NCI-H226 (cell line): ENCODE measurements around the gene FRMPD4.
"Not testable (repeated sequence)": the region's sequence is repeated elsewhere in the genome, so short reads cannot be mapped to it uniquely, and the experiment has no call there.

Source experiments
- DNase-seq: peaks from one replicate; pipeline ENCODE4 v3.0.0-alpha.2; 2015

The FRMPD4 gene

GRCh38 chrX:12138361-12139313, at the start of gene FRMPD4:
TSS of gene FRMPD4 (plus strand) at chrX:12138473. CDS start at chrX:12138972, 499 bp downstream.
- no peak for DNase-seq

DNA sequence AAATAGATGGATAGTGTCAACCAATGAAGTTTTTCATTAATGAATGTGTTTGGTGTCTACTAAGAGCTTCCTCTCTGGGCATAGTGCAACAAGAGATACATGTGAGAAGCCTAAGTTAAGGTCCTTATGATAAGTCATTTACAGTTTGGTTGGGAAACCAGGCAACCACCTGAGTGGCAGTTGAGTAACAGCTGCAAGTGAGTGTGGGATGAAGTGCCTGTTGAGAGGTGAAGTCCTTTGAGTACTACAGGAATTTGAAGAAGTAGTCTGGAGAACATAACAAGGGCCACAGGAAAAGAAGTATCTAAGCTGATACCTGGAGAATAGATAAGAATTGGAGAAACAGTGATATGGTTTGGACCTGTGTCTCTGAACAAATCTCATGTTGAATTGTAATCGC, 48.5 kb upstream of the FRMPD4 start:
- no peak for DNase-seq

DNA sequence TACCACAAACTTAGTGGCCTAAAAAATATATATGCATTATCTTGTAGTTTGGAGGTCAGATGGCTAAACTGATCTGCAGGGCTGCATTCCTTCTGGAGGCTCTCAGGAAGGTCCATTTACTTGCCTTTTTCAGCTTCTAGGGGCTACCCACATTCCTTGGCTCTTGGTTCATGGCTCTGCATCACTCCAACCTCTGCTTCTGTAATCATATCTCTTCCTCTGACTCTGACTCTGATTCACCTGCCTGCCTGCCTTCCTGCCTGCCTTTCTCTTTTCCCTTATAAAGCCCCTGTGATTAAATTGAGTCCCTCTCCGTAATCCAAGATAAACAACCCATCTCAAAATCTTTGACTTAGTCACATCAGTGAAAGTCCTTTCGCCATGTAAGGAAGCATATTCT, 25.0 kb upstream of the FRMPD4 start:
- DNase-seq: peak; percentile 56

DNA sequence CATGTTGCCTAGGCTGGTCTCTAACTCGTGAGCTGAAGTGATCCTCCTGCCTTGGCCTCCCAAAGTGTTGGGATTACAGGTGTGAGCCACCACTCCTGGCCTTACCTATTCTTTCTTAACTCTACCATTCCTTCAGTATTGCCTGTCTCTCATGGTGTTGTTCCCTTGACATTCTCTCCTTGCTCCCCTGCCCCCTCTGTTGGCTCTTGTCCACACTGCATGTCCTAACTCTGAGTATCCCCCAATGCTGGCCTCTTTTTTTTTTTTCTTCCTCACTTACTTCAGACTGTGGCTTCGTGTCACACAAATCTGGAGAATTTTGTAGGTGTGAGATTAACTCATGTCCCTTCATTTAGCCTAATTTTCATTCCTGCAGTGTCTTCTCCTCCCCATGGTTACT, 22.9 kb upstream of the FRMPD4 start:
- no peak for DNase-seq

DNA sequence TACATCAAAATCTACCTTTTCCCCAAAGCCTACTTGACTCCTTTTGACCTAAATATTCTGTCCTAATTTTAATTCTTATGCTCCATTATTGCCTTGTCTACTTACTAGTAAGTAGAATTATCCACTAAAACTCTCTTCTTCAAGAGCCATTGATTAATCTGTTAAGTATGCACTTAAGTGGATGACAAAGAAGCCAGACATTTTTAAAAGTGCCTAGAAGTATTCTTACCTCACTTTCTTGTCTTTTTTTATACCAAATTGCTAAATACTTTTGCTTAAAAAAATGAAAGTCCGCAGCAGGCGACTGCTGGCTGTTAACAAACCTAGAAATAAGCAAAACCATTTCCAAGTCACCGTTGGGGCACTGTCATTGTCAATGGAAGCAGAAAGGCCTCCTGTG, 20.1 kb upstream of the FRMPD4 start:
- DNase-seq: no peak

DNA sequence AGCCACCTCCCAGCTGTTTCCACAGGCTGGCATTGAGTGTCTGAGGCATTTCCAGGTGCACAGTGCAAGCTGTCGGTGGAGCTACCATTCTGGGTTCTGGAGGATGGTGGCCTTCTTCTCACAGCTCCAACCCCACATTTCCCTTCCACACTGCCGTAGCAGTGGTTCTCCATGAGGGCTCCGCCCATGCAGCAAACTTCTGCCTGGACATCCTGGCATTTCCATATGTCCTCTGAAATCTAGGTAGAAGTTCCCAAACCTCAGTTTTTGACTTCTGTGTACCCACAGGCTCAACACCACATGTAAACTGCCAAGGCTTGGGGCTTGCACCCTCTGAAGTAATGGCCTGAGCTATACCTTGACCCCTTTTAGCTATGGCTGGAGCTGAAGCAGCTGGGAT, 10.3 kb upstream of the FRMPD4 start:
- no peak for DNase-seq

DNA sequence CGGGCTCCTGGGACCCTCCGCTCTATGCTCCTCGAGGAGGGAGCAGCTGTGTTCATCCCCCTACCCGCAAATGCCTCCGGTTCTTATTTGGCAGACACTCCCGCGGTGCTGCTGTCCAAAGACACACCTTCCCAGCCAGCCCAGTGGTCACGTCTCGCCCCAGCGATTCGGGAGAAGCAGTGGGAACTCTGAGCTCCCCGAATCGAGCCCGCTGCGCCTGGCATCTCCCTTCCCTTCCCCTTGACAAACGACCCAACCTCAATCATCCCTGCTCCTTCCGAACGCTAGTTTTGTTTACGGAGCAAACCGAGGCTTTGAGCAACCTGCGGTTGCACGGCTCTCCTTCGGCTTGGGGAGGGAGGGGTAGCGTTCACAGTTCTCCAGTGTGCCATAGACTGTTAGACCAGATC, 317 bp upstream of the FRMPD4 start:
- DNase-seq: no peak

- DNase-seq: no peak
Observed at GRCh38 chrX:12139934-12140611, 1.8 kb downstream of the FRMPD4 start.

DNA sequence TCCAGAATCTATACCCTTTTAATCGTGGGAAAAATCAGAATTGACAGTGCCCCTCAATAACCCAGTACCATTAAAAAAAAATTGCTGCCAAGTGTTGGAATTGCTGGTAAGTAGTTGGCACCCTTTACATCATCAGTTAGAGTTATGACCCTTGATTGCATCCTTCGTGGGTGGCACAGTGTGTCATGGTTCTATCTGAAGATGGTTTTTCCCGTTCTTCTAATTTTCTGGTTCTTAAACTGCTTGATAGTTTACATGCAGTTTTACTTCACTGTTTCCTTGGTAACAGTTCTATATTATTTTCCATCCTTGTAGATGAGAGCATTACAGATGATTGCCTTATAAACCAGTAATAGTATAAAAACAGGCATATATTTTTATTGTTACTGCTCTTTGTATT, 3.2 kb downstream of the FRMPD4 start:
- DNase-seq: no peak

- no peak for DNase-seq
Observed at GRCh38 chrX:12142661-12143060, 4.4 kb downstream of the FRMPD4 start.

- DNase-seq: no peak
Observed at GRCh38 chrX:12145402-12145801, 7.1 kb downstream of the FRMPD4 start.

GRCh38 chrX:12149670-12150407, 11.6 kb downstream of the FRMPD4 start:
- no peak for DNase-seq

DNA sequence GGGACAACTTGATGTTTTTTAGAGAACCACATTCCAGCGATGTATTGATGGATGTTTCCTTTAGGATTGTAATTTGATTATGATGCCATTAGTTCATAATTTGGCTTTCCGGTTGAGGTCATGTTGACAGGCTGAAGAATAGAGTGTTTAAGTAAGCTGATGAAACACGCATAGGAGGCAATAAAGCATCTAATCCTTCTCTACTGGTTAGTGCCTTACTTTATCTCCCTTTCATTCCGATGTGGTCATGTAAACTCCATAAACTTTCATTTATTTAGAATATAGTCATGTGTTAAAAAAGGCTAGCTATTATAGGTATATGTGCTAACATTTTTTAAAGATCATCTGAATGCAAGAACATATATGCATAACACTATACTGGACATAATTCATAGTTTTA, 15.0 kb downstream of the FRMPD4 start:
- no peak for DNase-seq

GRCh38 chrX:12153741-12154140, 15.5 kb downstream of the FRMPD4 start:
- DNase-seq: no peak

DNA sequence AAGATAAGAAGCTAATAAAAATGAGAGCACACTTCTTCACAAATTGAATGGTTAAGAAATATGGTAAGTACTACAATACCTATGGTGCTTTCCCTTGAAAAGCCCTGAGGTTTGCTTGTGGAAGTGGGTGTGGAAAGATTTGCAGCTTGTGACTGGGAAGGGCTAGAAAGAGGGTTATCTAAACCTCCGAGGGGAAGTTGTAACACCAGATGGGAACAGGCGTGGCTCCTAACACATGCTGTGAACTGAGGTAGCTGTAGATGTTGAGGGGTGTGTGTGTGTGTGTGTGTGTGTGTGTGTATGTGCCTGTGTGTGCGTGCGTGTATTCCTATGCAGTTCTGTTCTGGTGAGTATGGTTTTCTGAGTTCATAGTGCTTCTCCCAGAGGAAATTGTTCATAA, 21.5 kb downstream of the FRMPD4 start:
- no peak for DNase-seq

GRCh38 chrX:12162420-12162819, 24.1 kb downstream of the FRMPD4 start:
- DNase-seq: no peak

DNA sequence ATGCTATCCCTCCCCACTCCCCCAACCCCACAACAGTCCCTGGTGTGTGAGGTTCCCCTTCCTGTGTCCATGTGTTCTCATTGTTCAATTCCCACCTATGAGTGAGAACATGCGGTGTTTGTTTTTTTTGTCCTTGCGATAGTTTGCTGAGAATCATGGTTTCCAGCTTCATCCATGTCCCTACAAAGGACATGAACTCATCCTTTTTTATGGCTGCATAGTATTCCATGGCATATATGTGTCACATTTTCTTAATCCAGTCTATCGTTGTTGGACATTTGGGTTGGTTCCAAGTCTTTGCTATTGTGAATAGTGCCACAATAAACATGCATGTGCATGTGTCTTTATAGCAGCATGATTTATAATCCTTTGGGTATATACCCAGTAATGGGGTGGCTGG, 25.9 kb downstream of the FRMPD4 start:
- not testable (repeated sequence) for DNase-seq

DNA sequence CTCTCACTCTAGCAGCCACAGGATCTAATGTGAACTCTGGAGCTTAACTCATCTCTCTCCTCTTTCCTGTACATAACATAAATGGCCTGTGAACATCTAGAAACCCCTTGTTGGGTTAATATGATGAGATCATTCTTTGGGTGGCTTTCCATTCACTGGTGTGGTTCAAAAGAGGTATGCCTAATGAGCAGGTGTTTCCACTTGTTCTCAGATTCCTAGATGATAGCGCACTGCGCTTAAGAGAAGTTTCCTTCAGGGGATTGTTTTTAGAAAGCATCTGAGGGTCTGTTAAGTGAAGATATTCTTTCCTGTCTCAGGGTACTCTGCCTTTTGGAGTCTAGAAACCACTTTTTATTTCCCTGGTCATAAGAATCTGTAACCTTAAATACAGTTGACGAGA, 32.5 kb downstream of the FRMPD4 start:
- no peak for DNase-seq

DNA sequence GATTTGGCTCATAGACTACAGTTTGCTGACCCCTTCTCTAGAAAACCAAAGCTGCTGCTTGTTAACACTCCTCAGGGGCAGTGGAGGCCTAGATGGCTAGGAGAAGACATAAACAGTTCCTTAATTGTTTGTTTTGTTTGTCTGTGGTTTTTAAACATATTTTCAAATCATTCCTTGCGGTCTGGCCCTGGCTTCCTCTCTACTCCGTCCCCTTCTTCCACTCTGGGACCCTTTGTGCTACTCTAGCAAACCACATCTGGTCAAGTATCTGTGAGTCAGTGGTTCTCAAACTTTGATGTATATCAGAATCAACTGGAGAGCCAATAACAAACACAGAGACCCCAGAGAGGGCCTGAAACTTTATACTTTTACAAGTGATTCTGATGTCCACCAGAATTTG, 36.1 kb downstream of the FRMPD4 start:
- DNase-seq: no peak

- no peak for DNase-seq
Observed at GRCh38 chrX:12197030-12197429, 58.8 kb downstream of the FRMPD4 start.

DNA sequence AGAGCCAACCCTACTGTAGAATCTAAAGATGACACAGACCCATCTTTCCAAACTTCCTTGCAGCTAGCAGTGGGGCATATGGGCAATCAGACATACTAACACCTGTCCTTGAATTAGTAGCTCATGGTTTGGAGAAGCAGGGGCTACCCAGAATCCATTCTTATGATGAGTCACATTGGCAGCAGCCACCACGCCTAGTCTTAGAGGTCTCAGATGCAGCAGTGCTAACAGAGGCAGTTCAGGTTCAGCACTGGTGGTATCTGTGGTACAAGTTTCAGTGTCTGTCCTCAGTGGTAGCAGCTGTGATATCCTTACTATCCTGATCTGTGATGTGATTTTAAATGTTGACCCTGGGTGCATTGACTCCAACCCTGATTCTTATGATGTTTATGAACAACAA, 68.1 kb downstream of the FRMPD4 start:
- no peak for DNase-seq

GRCh38 chrX:12210196-12210815, 72.0 kb downstream of the FRMPD4 start:
- peak; percentile 54 for DNase-seq

- no peak for DNase-seq
Observed at GRCh38 chrX:12210971-12211370, 72.7 kb downstream of the FRMPD4 start.
